Measurements from ENCODE around the gene STRA8. TPM values are rescaled to one million over a fixed set of nuclear protein-coding genes. Genes with fewer than 3 reads are reported as not detected.

Gene STRA8
- total RNA-seq, 1 experiment from 2014 or later: not detected

Small RNA genes lying within 50 kb of the gene (microRNA-seq; reads per million reads assigned to microRNA genes)
- not detected for gene MIR6509 (ENCODE audit: unreplicated experiment)

Other genes with a start within 250 kb of the STRA8 start
- gene AGBL3, start 247.3 kb upstream of the STRA8 start, total RNA-seq (2014; rRNA removed): 1.9 and 2.5 TPM in 2 replicates
- gene TMEM140, start 85.8 kb upstream of the STRA8 start, total RNA-seq (2014; rRNA removed): 0.52 TPM in 1 of 2 replicates, not detected in the other
- gene CYREN, start 63.1 kb upstream of the STRA8 start, total RNA-seq (2014; rRNA removed): 48.2 and 66.8 TPM in 2 replicates
- gene WDR91, start 22.3 kb upstream of the STRA8 start, total RNA-seq (2014; rRNA removed): 12.3 and 23.0 TPM in 2 replicates

Measured in PC-3 (cell line).